Measurements from ENCODE around the gene CHTF18. TPM values are rescaled to one million over a fixed set of nuclear protein-coding genes. Genes with fewer than 3 reads are reported as not detected.
"Not testable (repeated sequence)": the region's sequence is repeated elsewhere in the genome, so short reads cannot be mapped to it uniquely, and the experiment has no call there.

CHTF18 gene
- polyA plus RNA-seq, 4 donors: 5.6 to 24.6 (median 13.5) TPM

DNA sequence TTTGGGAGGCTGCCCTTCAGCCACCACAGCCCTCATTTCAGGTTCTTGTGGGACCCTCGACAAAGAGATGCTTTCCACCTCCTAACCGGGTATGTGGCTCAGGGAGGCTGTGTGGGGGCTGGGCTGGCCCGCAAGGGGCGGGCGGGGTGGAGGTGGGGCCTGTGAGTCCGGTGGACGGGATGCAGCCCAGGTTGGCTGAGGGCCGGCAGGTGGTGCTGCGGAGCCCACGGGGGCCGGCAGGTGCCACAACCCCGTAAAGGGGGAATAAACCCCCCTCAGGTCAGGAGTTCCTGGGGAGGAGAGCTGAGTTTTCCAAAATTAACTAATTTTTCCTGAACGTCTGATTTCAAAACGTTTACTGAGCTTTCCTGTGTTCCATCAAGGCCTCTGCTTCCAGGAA is 42.7 kb upstream of the CHTF18 start:
- Histone ChIP-seq H3K27me3 (ENCODE audit: control insufficient read depth in 3 of 3, insufficient read depth in 3 of 3, low read length in 3 of 3) (peaks cover 0 to 2% (median 0%) of the 10 kb centered on the region in 3 donors), H3K4me3 (ENCODE audit: low read depth in 1 of 3, low read length in 3 of 3) (no peak overlapping the region), H3K9me3 (ENCODE audit: control insufficient read depth in 2 of 2, insufficient read depth in 1 of 2, low read depth in 1 of 2, low read length in 1 of 2) (no peaks in the 10 kb centered on the region), H3K36me3 (ENCODE audit: control insufficient read depth in 3 of 3, insufficient read depth in 2 of 3, low read depth in 1 of 3, low read length in 3 of 3) (no peaks in the 10 kb centered on the region), H3K27ac (ENCODE audit: low read depth in 1 of 3, low read length in 2 of 3) (no peak overlapping the region), H3K4me1 (ENCODE audit: control insufficient read depth in 3 of 3, insufficient read depth in 2 of 3, low read depth in 1 of 3, low read length in 2 of 3) (peaks cover 0 to 3% (median 0%) of the 10 kb centered on the region in 3 donors)
- WGBS, 3 donors: 2 to 5% (median 3%) methylated on average over 14 of the region's 14 CpGs
- DNase-seq: peak in 1 of 2 donors; percentile 62
- FAIRE-seq: no peak

DNA sequence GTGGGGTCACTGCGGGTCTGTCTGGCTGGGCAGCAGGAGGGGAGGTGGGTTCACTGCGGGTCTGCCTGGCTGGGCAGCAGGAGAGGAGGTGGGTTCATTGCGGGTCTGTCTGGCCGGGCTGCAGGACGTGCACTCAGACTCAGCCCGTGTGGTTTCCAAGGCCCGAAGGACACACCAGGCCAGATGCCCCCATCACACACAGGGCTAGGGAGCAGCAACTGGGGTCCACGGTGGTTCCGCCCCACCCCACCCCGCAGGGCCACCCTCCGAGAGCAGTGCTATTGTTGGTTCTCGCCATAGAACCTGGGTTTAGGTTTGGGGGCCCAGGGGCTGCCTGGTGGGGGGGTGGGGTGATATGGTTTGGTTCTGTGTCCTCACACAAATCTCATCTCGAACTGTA is 41.8 kb upstream of the CHTF18 start:
- Histone ChIP-seq H3K27me3 (ENCODE audit: control insufficient read depth in 3 of 3, insufficient read depth in 3 of 3, low read length in 3 of 3) (peaks cover 2 to 6% (median 5%) of the 10 kb centered on the region in 3 donors), H3K27ac (ENCODE audit: low read depth in 1 of 3, low read length in 2 of 3) (no peak overlapping the region), H3K4me3 (ENCODE audit: low read depth in 1 of 3, low read length in 3 of 3) (no peak overlapping the region), H3K36me3 (ENCODE audit: control insufficient read depth in 3 of 3, insufficient read depth in 2 of 3, low read depth in 1 of 3, low read length in 3 of 3) (no peaks in the 10 kb centered on the region), H3K4me1 (ENCODE audit: control insufficient read depth in 3 of 3, insufficient read depth in 2 of 3, low read depth in 1 of 3, low read length in 2 of 3) (no peaks in the 10 kb centered on the region), H3K9me3 (ENCODE audit: control insufficient read depth in 2 of 2, insufficient read depth in 1 of 2, low read depth in 1 of 2, low read length in 1 of 2) (no peaks in the 10 kb centered on the region)
- FAIRE-seq: no peak
- 72 to 84% (median 80%) methylated on average over 10 to 13 of the region's 13 CpGs for WGBS, 3 donors
- DNase-seq: no peak

DNA sequence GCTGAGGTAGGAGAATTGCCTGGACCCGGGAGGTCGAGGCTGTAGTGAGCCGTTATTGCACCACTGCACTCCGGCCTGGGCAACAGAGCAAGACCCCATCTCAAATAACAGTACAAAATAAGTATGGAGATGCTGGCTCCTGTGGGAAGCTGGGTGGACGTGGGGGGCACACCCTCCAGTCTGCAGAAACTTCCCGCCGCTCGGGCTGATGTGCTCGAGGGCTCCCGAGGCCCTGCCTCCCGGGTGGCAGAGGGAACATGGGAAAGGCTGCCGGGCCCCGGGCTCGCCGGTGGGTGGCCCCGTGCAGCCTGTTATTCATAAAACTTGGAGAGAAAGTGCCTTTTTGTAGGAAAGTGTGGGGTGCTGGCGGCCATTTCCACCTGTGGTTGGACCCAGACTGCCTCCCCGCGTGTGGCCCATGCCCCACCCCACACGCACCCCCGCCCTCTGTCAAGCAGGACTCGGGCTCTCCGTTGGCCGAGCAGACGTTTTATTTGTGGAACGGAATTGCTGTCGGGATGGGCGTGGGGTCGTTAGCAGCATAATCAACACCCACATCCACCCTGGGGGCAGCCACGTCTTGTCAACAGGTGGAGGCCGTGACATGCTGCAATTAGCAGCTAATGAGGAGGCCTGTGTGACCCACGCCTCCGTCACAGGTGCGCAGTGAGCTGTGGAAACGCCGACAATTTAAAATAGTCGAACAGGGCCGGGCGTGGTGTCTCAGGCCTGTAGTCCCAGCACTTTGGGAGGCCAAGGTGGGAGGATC is 40.3 kb upstream of the CHTF18 start:
- peaks cover 0 to 3% (median 0%) of the 10 kb centered on the region in 3 donors for H3K4me1 ChIP-seq (ENCODE audit: control insufficient read depth in 3 of 3, insufficient read depth in 2 of 3, low read depth in 1 of 3, low read length in 2 of 3)
- no peaks in the 10 kb centered on the region for H3K9me3 ChIP-seq (ENCODE audit: control insufficient read depth in 2 of 2, insufficient read depth in 1 of 2, low read depth in 1 of 2, low read length in 1 of 2)
- H3K36me3 ChIP-seq (ENCODE audit: control insufficient read depth in 3 of 3, insufficient read depth in 2 of 3, low read depth in 1 of 3, low read length in 3 of 3): no peaks in the 10 kb centered on the region
- 67 to 83% (median 73%) methylated on average over 39 of the region's 39 CpGs for WGBS, 3 donors
- H3K27ac ChIP-seq (ENCODE audit: low read depth in 1 of 3, low read length in 2 of 3): no peak overlapping the region
- H3K4me3 ChIP-seq (ENCODE audit: low read depth in 1 of 3, low read length in 3 of 3): no peak overlapping the region
- H3K27me3 ChIP-seq (ENCODE audit: control insufficient read depth in 3 of 3, insufficient read depth in 3 of 3, low read length in 3 of 3): peaks cover 2 to 8% (median 6%) of the 10 kb centered on the region in 3 donors
- DNase-seq (no peak), FAIRE-seq (no peak)

DNA sequence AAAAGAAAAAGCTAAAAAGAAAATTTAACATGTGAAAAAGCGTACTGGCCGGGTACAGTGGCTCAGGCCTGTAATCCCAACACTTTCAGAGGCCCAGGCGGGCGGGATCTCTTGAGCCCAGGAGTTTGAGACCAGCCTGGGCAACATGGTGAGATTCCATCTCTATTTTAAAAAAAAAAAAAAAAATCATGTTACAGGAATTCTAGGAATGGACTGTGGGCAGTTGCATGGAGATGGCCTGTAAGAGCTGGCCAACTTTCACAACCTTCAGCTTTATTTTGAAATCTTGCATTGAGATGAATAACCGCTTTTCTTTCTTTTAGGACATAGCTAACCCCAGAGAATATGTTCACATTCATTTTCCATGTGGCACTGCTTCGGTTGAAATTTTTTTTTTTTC is 39.4 kb upstream of the CHTF18 start:
- FAIRE-seq (no peak), DNase-seq (no peak)
- no peaks in the 10 kb centered on the region for H3K9me3 ChIP-seq (ENCODE audit: control insufficient read depth in 2 of 2, insufficient read depth in 1 of 2, low read depth in 1 of 2, low read length in 1 of 2)
- 77 to 90% (median 80%) methylated on average over 6 of the region's 6 CpGs for WGBS, 3 donors
- peaks cover 0 to 3% (median 0%) of the 10 kb centered on the region in 3 donors for H3K4me1 ChIP-seq (ENCODE audit: control insufficient read depth in 3 of 3, insufficient read depth in 2 of 3, low read depth in 1 of 3, low read length in 2 of 3)
- H3K27me3 ChIP-seq (ENCODE audit: control insufficient read depth in 3 of 3, insufficient read depth in 3 of 3, low read length in 3 of 3): peaks cover 2 to 8% (median 6%) of the 10 kb centered on the region in 3 donors
- no peaks in the 10 kb centered on the region for H3K36me3 ChIP-seq (ENCODE audit: control insufficient read depth in 3 of 3, insufficient read depth in 2 of 3, low read depth in 1 of 3, low read length in 3 of 3)
- no peak overlapping the region for H3K27ac ChIP-seq (ENCODE audit: low read depth in 1 of 3, low read length in 2 of 3)
- H3K4me3 ChIP-seq (ENCODE audit: low read depth in 1 of 3, low read length in 3 of 3): no peak overlapping the region

DNA sequence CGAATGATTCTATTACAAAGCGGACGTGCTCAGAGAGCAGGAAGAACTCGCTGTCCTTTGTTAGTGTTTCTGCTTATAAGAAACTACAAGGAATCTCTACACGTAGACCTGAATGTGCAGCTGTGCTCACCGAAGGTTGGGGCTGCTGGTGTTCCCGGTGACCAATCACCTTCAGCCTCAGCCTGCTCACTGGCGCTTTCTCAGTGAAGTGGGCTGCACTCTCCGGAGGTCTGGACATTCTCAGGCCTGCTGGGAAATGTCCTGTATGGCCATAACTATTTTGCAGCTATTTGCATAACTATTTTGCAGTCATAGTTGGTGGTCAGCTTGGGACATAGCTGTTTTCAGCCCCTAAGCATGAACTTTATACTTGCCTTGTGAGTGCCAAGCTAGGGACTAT is 37.9 kb upstream of the CHTF18 start:
- no peaks in the 10 kb centered on the region for H3K36me3 ChIP-seq (ENCODE audit: control insufficient read depth in 3 of 3, insufficient read depth in 2 of 3, low read depth in 1 of 3, low read length in 3 of 3)
- 63 to 73% (median 72%) methylated on average over 9 of the region's 9 CpGs for WGBS, 3 donors
- H3K27ac ChIP-seq (ENCODE audit: low read depth in 1 of 3, low read length in 2 of 3): no peak overlapping the region
- FAIRE-seq: no peak
- H3K4me3 ChIP-seq (ENCODE audit: low read depth in 1 of 3, low read length in 3 of 3): no peak overlapping the region
- peaks cover 2 to 8% (median 6%) of the 10 kb centered on the region in 3 donors for H3K27me3 ChIP-seq (ENCODE audit: control insufficient read depth in 3 of 3, insufficient read depth in 3 of 3, low read length in 3 of 3)
- DNase-seq: no peak
- H3K4me1 ChIP-seq (ENCODE audit: control insufficient read depth in 3 of 3, insufficient read depth in 2 of 3, low read depth in 1 of 3, low read length in 2 of 3): peaks cover 0 to 3% (median 0%) of the 10 kb centered on the region in 3 donors
- H3K9me3 ChIP-seq (ENCODE audit: control insufficient read depth in 2 of 2, insufficient read depth in 1 of 2, low read depth in 1 of 2, low read length in 1 of 2): no peaks in the 10 kb centered on the region

DNA sequence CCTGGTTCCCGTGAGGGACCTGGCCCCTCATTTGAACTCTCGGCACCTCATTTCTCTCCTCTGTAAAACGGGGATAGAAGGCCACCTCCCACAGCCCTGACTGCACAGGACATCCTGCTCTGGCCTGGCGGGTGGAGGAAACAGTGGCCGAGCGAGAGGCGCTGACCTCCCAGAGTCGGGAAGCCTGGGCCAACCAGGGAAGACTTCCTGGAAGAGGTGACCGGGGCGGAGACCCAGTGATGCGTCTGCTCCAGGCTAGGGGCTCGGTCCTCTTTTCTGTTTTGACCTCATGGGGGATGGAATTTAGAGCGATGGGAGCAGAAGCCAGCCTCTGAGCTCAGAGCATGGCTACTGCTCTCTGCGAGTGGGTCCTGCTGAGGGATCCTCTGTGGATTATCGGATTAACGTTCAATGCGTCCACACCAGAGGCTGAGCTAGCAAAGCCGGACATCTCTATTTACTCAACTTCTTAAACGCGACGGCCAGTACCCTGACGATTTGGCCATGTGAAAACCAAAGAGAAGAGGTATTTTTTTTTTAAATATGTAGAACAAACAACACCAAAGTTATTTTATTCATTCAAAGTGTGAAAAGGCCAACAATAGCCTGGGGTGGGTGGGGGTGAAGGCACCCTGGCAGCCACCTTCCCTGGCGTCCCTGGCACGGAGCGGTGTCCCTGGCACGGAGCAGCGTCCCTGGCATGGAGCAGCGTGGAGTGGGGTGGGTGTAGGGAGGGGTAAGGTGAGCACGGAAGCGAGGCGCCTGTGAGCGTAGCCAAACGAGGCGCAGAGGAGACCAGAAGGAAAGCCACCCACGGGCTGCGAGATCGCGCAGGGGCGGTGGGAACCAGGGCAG is 37.0 kb upstream of the CHTF18 start:
- peaks cover 2 to 8% (median 6%) of the 10 kb centered on the region in 3 donors for H3K27me3 ChIP-seq (ENCODE audit: control insufficient read depth in 3 of 3, insufficient read depth in 3 of 3, low read length in 3 of 3)
- peaks cover 0 to 3% (median 0%) of the 10 kb centered on the region in 3 donors for H3K4me1 ChIP-seq (ENCODE audit: control insufficient read depth in 3 of 3, insufficient read depth in 2 of 3, low read depth in 1 of 3, low read length in 2 of 3)
- WGBS, 3 donors: 38 to 62% (median 51%) methylated on average over 38 to 39 of the region's 39 CpGs
- no peak overlapping the region for H3K27ac ChIP-seq (ENCODE audit: low read depth in 1 of 3, low read length in 2 of 3)
- H3K36me3 ChIP-seq (ENCODE audit: control insufficient read depth in 3 of 3, insufficient read depth in 2 of 3, low read depth in 1 of 3, low read length in 3 of 3): no peaks in the 10 kb centered on the region
- H3K4me3 ChIP-seq (ENCODE audit: low read depth in 1 of 3, low read length in 3 of 3): no peak overlapping the region
- no peak for FAIRE-seq
- no peak for DNase-seq
- no peaks in the 10 kb centered on the region for H3K9me3 ChIP-seq (ENCODE audit: control insufficient read depth in 2 of 2, insufficient read depth in 1 of 2, low read depth in 1 of 2, low read length in 1 of 2)

DNA sequence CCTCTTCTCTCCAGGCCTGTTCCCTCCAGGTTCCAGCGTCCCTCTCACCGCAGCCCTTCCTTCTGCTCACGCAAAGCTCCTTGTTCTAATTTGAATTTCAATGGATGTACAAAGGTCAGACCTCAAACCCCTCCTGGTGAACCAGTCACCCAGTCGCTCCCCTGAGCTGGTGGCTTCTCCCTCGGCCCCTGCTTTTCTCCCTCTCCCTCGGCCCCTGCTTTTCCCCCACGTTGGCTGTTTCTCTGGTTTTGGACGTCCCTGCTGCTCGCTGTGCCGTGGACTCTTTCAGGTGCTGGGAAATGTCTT is 36.5 kb upstream of the CHTF18 start:
- no peak for FAIRE-seq
- peak in 1 of 2 donors; percentile 44 for DNase-seq
- Histone ChIP-seq H3K36me3 (ENCODE audit: control insufficient read depth in 3 of 3, insufficient read depth in 2 of 3, low read depth in 1 of 3, low read length in 3 of 3) (no peaks in the 10 kb centered on the region), H3K27me3 (ENCODE audit: control insufficient read depth in 3 of 3, insufficient read depth in 3 of 3, low read length in 3 of 3) (peaks cover 2 to 8% (median 6%) of the 10 kb centered on the region in 3 donors), H3K4me3 (ENCODE audit: low read depth in 1 of 3, low read length in 3 of 3) (no peak overlapping the region), H3K9me3 (ENCODE audit: control insufficient read depth in 2 of 2, insufficient read depth in 1 of 2, low read depth in 1 of 2, low read length in 1 of 2) (peaks cover 0 to 3% of the 10 kb centered on the region in 2 donors), H3K27ac (ENCODE audit: low read depth in 1 of 3, low read length in 2 of 3) (no peak overlapping the region), H3K4me1 (ENCODE audit: control insufficient read depth in 3 of 3, insufficient read depth in 2 of 3, low read depth in 1 of 3, low read length in 2 of 3) (peaks cover 0 to 3% (median 0%) of the 10 kb centered on the region in 3 donors)
- 16 to 30% (median 26%) methylated on average over 10 of the region's 10 CpGs for WGBS, 3 donors

DNA sequence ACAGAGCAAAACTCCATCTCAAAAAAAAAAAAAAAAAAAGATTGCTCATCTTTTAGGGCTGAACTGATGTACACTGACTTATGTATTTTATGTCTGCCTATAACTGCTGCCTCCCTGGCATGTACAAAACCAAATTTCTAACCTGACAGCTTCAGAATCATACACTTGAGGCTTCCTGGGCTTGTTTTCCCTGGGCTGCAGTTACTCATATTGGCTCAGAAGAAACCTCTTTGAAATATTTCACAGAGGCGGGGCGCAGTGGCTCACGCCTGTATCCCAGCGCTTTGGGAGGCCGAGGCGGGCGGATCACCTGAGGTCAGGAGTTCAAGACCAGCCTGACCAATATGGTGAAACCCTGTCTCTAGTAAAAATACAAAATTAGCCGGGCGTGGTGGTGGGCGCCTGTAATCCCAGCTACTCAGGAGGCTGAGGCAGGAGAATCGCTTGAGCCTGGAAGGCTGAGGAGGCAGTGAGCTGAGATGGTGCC is 34.3 kb upstream of the CHTF18 start:
- H3K9me3 ChIP-seq (ENCODE audit: control insufficient read depth in 2 of 2, insufficient read depth in 1 of 2, low read depth in 1 of 2, low read length in 1 of 2); H3K4me3 ChIP-seq (ENCODE audit: low read depth in 1 of 3, low read length in 3 of 3); DNase-seq; H3K27ac ChIP-seq (ENCODE audit: low read depth in 1 of 3, low read length in 2 of 3); H3K36me3 ChIP-seq (ENCODE audit: control insufficient read depth in 3 of 3, insufficient read depth in 2 of 3, low read depth in 1 of 3, low read length in 3 of 3); FAIRE-seq; H3K4me1 ChIP-seq (ENCODE audit: control insufficient read depth in 3 of 3, insufficient read depth in 2 of 3, low read depth in 1 of 3, low read length in 2 of 3); H3K27me3 ChIP-seq (ENCODE audit: control insufficient read depth in 3 of 3, insufficient read depth in 3 of 3, low read length in 3 of 3): not testable (repeated sequence)
- 71 to 84% (median 77%) methylated on average over 11 of the region's 11 CpGs for WGBS, 3 donors

All from small intestine (tissue), 7 donors.